DOHH2 (cell line): ENCODE results near the gene ZNF282.

Source experiments
- H3F3A ChIP-seq: fragments of 200-600 bp; sonication (generic), shearing (Covaris generic); 2 replicates; pipeline ENCODE4 v1.6.0; 2016; ENCODE audit warnings: antibody characterized with exemption, mild to moderate bottlenecking; ENCODE audit not compliant: control insufficient read depth, insufficient read depth
- H3K27ac ChIP-seq: fragments of 200-600 bp; sonication (generic); 2 replicates; pipeline ENCODE4 v1.5.1; 2014; ENCODE audit warnings: low read depth, mild to moderate bottlenecking, low read length, moderate library complexity
- H3K27me3 ChIP-seq: fragments of 200-600 bp; sonication (generic); 2 replicates; pipeline ENCODE4 v1.6.1; 2014; ENCODE audit warnings: mild to moderate bottlenecking, low read length, mixed read lengths; ENCODE audit not compliant: control insufficient read depth
- H3K36me3 ChIP-seq: fragments of 200-600 bp; sonication (generic); 2 replicates; pipeline ENCODE4 v1.6.1; 2014; ENCODE audit warnings: mild to moderate bottlenecking, low read length, moderate library complexity, mixed read lengths; ENCODE audit not compliant: control insufficient read depth
- H3K4me1 ChIP-seq: fragments of 200-600 bp; sonication (generic); 2 replicates; pipeline ENCODE4 v1.6.1; 2014; ENCODE audit warnings: mild to moderate bottlenecking, low read length, mixed read lengths; ENCODE audit not compliant: control insufficient read depth
- H3K4me2 ChIP-seq: fragments of 200-600 bp; sonication (generic); 2 replicates; pipeline ENCODE4 v1.6.0; 2014; ENCODE audit warnings: mild to moderate bottlenecking, low read length, moderate library complexity
- H3K4me3 ChIP-seq: fragments of 200-600 bp; sonication (generic); 2 replicates; pipeline ENCODE4 v1.5.1; 2014; ENCODE audit warnings: mild to moderate bottlenecking, low read length, mixed read lengths
- H3K79me2 ChIP-seq: fragments of 200-600 bp; sonication (generic); 2 replicates; pipeline ENCODE4 v1.6.1; 2014; ENCODE audit warnings: mild to moderate bottlenecking, low read length, mixed read lengths; ENCODE audit not compliant: control insufficient read depth
- H3K9me2 ChIP-seq: fragments of 200-600 bp; sonication (generic); replicated peaks from 2 replicates; pipeline ENCODE4 v1.6.1; 2014; ENCODE audit warnings: mild to moderate bottlenecking, low read length, mixed read lengths; ENCODE audit not compliant: control insufficient read depth
- H3K9me3 ChIP-seq: fragments of 200-600 bp; sonication (generic); 2 replicates; pipeline ENCODE4 v1.6.1; 2014; ENCODE audit warnings: antibody characterized with exemption, low read length, mixed read lengths; ENCODE audit not compliant: control insufficient read depth, insufficient read depth
- H4K20me1 ChIP-seq: fragments of 200-600 bp; sonication (generic); 2 replicates; pipeline ENCODE4 v1.6.0; 2014; ENCODE audit warnings: low read depth, mild to moderate bottlenecking, antibody characterized with exemption, low read length, moderate library complexity; ENCODE audit not compliant: control insufficient read depth, insufficient read depth
- EZH2phosphoT487 ChIP-seq: fragments of 200-600 bp; sonication (generic); IDR thresholded peaks from 2 replicates; pipeline ENCODE4 v1.6.1; 2017; ENCODE audit warnings: borderline replicate concordance, mild to moderate bottlenecking, antibody characterized with exemption, low read length, moderate library complexity, mixed read lengths
- TF ChIP-seq, protein P1 (sequence below): fragments of 200-600 bp; sonication (generic); IDR thresholded peaks from one replicate; pipeline ENCODE4 v1.5.1; 2014; ENCODE audit warnings: antibody characterized with exemption, mild to moderate bottlenecking, low read depth, low read length; ENCODE audit not compliant: poor library complexity, severe bottlenecking

ZNF282 gene

DNA sequence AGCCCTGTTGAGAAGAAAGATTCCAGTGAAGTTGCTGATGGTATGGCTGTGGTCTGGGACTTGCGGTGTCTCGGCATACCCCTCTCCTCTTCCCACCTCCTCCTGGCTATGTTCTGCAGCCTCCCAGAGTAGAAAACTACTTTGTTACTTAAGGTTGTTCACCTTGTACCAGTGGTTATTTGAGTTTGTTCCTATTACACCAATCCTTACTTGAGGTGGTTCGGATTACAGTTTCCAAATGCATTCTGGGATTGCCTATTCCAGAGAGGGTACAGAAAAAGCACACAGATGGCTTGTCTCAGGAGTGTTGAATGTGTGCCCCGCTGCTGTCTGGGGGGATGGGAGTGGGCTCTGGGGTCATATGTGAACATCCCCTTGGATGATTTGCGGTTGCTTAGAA is 59.8 kb downstream of the ZNF282 start:
- Histone ChIP-seq H3F3A (peaks cover 13% of the 10 kb centered on the region), H3K9me3 (no peaks in the 10 kb centered on the region), H3K79me2 (no peaks in the 10 kb centered on the region), H3K4me3 (no peak overlapping the region), H3K27me3 (no peaks in the 10 kb centered on the region), H3K4me1 (no peaks in the 10 kb centered on the region), H3K36me3 (peaks cover 52% of the 10 kb centered on the region), H3K9me2 (no peaks in the 10 kb centered on the region), H3K27ac (no peak overlapping the region), H3K4me2 (no peak overlapping the region), H4K20me1 (no peaks in the 10 kb centered on the region)
- no peak for TF ChIP-seq EZH2phosphoT487
- TF ChIP-seq, protein P1, sequence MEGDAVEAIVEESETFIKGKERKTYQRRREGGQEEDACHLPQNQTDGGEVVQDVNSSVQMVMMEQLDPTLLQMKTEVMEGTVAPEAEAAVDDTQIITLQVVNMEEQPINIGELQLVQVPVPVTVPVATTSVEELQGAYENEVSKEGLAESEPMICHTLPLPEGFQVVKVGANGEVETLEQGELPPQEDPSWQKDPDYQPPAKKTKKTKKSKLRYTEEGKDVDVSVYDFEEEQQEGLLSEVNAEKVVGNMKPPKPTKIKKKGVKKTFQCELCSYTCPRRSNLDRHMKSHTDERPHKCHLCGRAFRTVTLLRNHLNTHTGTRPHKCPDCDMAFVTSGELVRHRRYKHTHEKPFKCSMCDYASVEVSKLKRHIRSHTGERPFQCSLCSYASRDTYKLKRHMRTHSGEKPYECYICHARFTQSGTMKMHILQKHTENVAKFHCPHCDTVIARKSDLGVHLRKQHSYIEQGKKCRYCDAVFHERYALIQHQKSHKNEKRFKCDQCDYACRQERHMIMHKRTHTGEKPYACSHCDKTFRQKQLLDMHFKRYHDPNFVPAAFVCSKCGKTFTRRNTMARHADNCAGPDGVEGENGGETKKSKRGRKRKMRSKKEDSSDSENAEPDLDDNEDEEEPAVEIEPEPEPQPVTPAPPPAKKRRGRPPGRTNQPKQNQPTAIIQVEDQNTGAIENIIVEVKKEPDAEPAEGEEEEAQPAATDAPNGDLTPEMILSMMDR = no peak

GRCh38 chr7:149256568-149256967 is 61.2 kb downstream of the ZNF282 start:
- H3K4me1 ChIP-seq = peaks cover 8% of the 10 kb centered on the region
- no peak overlapping the region for H3K4me3 ChIP-seq
- TF ChIP-seq, protein P1 = no peak
- TF ChIP-seq EZH2phosphoT487 = no peak
- no peaks in the 10 kb centered on the region for H3K9me3 ChIP-seq
- no peak overlapping the region for H3K4me2 ChIP-seq
- H3K36me3 ChIP-seq = peaks cover 42% of the 10 kb centered on the region
- H3F3A ChIP-seq = peaks cover 22% of the 10 kb centered on the region
- no peaks in the 10 kb centered on the region for H3K27me3 ChIP-seq
- H4K20me1 ChIP-seq = no peaks in the 10 kb centered on the region
- H3K79me2 ChIP-seq = no peaks in the 10 kb centered on the region
- H3K9me2 ChIP-seq = no peaks in the 10 kb centered on the region
- no peak overlapping the region for H3K27ac ChIP-seq

DNA sequence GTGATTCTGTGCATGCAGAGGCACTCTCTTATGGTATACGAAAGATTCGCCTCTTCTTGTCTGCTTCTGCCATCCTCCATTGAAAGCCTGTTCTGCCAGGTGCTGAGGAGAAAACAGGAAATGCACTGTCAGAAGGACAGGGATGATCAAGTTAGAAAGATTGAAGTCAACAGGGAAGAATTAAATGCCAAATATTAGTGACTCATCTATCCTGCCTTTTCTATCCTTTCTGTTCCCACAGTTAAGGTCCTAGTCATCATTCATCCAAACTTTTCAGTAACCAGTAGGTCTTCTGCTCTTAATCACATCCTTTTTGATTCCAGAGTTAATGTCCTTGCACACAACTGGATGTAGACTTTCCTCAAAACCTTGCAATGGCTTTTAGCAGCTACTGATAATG is 61.8 kb downstream of the ZNF282 start:
- H3K36me3 ChIP-seq = peaks cover 36% of the 10 kb centered on the region
- no peak overlapping the region for H3K4me3 ChIP-seq

More for the DNA sequence above, 61.8 kb downstream of the ZNF282 start:
- H3K4me2 ChIP-seq = no peak overlapping the region
- TF ChIP-seq, protein P1 = no peak
- no peak for TF ChIP-seq EZH2phosphoT487
- H3K27me3 ChIP-seq = no peaks in the 10 kb centered on the region
- H3K27ac ChIP-seq = no peak overlapping the region
- no peaks in the 10 kb centered on the region for H3K9me2 ChIP-seq
- H4K20me1 ChIP-seq = no peaks in the 10 kb centered on the region
- H3K4me1 ChIP-seq = peaks cover 13% of the 10 kb centered on the region
- peaks cover 22% of the 10 kb centered on the region for H3F3A ChIP-seq
- H3K9me3 ChIP-seq = no peaks in the 10 kb centered on the region
- no peaks in the 10 kb centered on the region for H3K79me2 ChIP-seq
